Activated CD4-positive, alpha-beta T cell treated with anti-CD3 and anti-CD28 coated beads, Interleukin-2, amount 50 U/mL, for 4 hours (primary cell): Measurements from ENCODE around the gene LPP.
"Not testable (repeated sequence)": the region's sequence is repeated elsewhere in the genome, so short reads cannot be mapped to it uniquely, and the experiment has no call there.

Source experiments
- DNase-seq, 2 experiments: peaks; one replicate each; pipeline ENCODE4 v3.0.0-alpha.2; 2020

Gene LPP

GRCh38 chr3:188154014-188154808 lies at the start of gene LPP:
Gene LPP, plus strand, starts transcription at chr3:188154157. Its CDS starts 251,964 bp downstream, at chr3:188406121.
- DNase-seq = peak; percentile 84 to 87

- DNase-seq = no peak
These were observed 48.0 kb upstream of the LPP start for GRCh38 chr3:188106006-188106405.

- DNase-seq = no peak
These were observed 47.5 kb upstream of the LPP start for GRCh38 chr3:188106454-188106853.

- DNase-seq = no peak
These were observed 46.8 kb upstream of the LPP start for GRCh38 chr3:188106887-188107830.

GRCh38 chr3:188108703-188109412 lies 45.1 kb upstream of the LPP start:
- DNase-seq = no peak

GRCh38 chr3:188111002-188111584 lies 42.9 kb upstream of the LPP start:
- DNase-seq = no peak

GRCh38 chr3:188113756-188114155 lies 40.2 kb upstream of the LPP start:
- no peak for DNase-seq

- no peak for DNase-seq
These were observed 34.1 kb upstream of the LPP start for GRCh38 chr3:188119846-188120245.

GRCh38 chr3:188122571-188123169 lies 31.3 kb upstream of the LPP start:
- DNase-seq = no peak

- no peak for DNase-seq
These were observed 30.6 kb upstream of the LPP start for GRCh38 chr3:188123170-188123905.

- DNase-seq = no peak
These were observed 29.8 kb upstream of the LPP start for GRCh38 chr3:188124184-188124583.

- DNase-seq = no peak
These were observed 28.9 kb upstream of the LPP start for GRCh38 chr3:188125076-188125475.

- no peak for DNase-seq
These were observed 27.7 kb upstream of the LPP start for GRCh38 chr3:188126276-188126675.

GRCh38 chr3:188126934-188127333 lies 27.0 kb upstream of the LPP start:
- DNase-seq = no peak

GRCh38 chr3:188128905-188129304 lies 25.1 kb upstream of the LPP start:
- DNase-seq = no peak

GRCh38 chr3:188131023-188131422 lies 22.9 kb upstream of the LPP start:
- DNase-seq = not testable (repeated sequence)

GRCh38 chr3:188133219-188133618 lies 20.7 kb upstream of the LPP start:
- DNase-seq = no peak

- DNase-seq = no peak
These were observed 20.3 kb upstream of the LPP start for GRCh38 chr3:188133646-188134045.

GRCh38 chr3:188134079-188134478 lies 19.9 kb upstream of the LPP start:
- no peak for DNase-seq

GRCh38 chr3:188134856-188135255 lies 19.1 kb upstream of the LPP start:
- DNase-seq = no peak

- no peak for DNase-seq
These were observed 18.7 kb upstream of the LPP start for GRCh38 chr3:188135271-188135670.

GRCh38 chr3:188137051-188137450 lies 16.9 kb upstream of the LPP start:
- no peak for DNase-seq
